ENCODE data around the gene RBM23. TPM values are rescaled to one million over a fixed set of nuclear protein-coding genes. Genes with fewer than 3 reads are reported as not detected.
A peak's percentile ranks its signal among the peaks of the same experiment; 100 is the strongest.

RBM23 gene
- total RNA-seq, 4 donors from 2014 or later = 81.9 to 633 (median 298) TPM

DNA sequence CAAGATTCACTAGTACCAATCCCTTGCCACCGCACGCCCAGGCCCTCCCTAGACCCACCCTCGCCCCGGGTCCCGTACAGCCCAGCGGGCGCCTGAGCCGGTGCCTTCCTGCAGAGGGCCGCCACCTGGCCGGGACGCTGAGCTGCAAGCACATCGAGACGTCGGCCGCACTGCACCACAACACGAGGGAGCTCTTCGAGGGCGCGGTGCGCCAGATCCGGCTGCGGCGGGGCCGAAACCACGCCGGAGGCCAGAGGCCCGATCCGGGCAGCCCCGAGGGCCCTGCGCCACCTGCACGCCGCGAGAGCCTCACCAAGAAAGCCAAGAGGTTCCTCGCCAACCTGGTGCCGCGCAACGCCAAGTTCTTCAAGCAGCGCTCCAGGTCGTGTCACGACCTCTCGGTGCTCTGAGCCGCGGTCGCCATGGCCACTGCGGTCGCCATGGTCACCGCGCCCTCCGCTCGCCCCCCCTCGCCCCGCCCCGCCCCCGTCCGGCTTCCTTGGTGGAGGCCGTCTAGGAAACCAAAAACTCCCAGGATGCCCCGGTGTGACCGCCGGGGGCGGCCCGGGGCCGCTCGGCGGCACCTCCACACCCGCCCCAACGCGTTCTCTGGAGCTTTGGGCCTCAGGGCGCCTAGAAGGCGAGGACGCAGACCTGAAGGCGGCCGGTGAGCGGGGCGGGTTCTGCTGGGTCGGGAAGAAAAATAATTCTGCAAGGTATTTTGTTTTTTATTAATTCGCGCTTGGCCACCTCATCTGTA, 32.3 kb downstream of the RBM23 start:
- TF ChIP-seq EP300 (IDR thresholded peaks at IDR 0.05) = no peak
- TF ChIP-seq, protein P1, sequence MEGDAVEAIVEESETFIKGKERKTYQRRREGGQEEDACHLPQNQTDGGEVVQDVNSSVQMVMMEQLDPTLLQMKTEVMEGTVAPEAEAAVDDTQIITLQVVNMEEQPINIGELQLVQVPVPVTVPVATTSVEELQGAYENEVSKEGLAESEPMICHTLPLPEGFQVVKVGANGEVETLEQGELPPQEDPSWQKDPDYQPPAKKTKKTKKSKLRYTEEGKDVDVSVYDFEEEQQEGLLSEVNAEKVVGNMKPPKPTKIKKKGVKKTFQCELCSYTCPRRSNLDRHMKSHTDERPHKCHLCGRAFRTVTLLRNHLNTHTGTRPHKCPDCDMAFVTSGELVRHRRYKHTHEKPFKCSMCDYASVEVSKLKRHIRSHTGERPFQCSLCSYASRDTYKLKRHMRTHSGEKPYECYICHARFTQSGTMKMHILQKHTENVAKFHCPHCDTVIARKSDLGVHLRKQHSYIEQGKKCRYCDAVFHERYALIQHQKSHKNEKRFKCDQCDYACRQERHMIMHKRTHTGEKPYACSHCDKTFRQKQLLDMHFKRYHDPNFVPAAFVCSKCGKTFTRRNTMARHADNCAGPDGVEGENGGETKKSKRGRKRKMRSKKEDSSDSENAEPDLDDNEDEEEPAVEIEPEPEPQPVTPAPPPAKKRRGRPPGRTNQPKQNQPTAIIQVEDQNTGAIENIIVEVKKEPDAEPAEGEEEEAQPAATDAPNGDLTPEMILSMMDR (IDR thresholded peaks at IDR 0.05) = peak in 2 of 5 experiments; percentile 5 to 9
- TF ChIP-seq POLR2A (IDR thresholded peaks at IDR 0.05) = no peak
- H3K27ac ChIP-seq = peak overlapping the region in 3 of 4 donors; percentile 32 to 76 (median 67)

DNA sequence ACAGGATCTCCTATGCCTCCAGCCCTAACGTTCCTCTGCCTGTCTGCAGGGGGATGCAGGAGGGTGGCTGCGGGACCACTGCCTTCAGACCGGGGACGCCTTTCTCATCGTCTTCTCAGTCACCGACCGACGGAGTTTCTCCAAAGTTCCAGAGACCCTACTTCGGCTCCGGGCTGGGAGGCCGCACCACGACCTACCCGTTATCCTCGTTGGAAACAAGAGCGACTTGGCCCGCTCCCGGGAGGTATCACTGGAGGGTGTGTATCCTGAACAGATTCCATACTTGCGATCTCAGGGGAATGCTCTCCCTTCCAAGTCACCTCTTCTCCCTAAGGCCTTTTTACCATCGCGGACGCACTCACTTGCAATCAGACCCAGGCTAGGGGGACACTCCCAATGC, 33.0 kb downstream of the RBM23 start:
- peak overlapping the region in 1 of 4 donors; percentile 65 for H3K4me3 ChIP-seq
- H3K4me1 ChIP-seq = peaks cover 0 to 47% (median 19%) of the 10 kb centered on the region in 4 donors
- no peaks in the 10 kb centered on the region for H3K9me3 ChIP-seq
- TF ChIP-seq POLR2A (IDR thresholded peaks at IDR 0.05) = no peak
- TF ChIP-seq, protein P1 (IDR thresholded peaks at IDR 0.05) = no peak
- TF ChIP-seq EP300 (IDR thresholded peaks at IDR 0.05) = no peak
- DNase-seq (ENCODE audit: low spot score in 2 of 2) = no peak
- H3K27me3 ChIP-seq = no peaks in the 10 kb centered on the region
- H3K36me3 ChIP-seq = no peaks in the 10 kb centered on the region
- 92 to 93% methylated on average over 21 of the region's 21 CpGs for WGBS, 2 donors
- peak overlapping the region in 1 of 4 donors; percentile 67 for H3K27ac ChIP-seq

More for the DNA sequence above, 32.3 kb downstream of the RBM23 start:
- DNase-seq (ENCODE audit: low spot score in 2 of 2) = peak; percentile 29 to 51
- Histone ChIP-seq H3K9me3 (no peaks in the 10 kb centered on the region), H3K36me3 (no peaks in the 10 kb centered on the region), H3K27me3 (no peaks in the 10 kb centered on the region), H3K4me1 (peaks cover 0 to 46% (median 19%) of the 10 kb centered on the region in 4 donors), H3K4me3 (peak overlapping the region; percentile 39 to 65 (median 52))
- WGBS, 2 donors = 5 to 9% methylated on average over 36 to 62 of the region's 77 CpGs

DNA sequence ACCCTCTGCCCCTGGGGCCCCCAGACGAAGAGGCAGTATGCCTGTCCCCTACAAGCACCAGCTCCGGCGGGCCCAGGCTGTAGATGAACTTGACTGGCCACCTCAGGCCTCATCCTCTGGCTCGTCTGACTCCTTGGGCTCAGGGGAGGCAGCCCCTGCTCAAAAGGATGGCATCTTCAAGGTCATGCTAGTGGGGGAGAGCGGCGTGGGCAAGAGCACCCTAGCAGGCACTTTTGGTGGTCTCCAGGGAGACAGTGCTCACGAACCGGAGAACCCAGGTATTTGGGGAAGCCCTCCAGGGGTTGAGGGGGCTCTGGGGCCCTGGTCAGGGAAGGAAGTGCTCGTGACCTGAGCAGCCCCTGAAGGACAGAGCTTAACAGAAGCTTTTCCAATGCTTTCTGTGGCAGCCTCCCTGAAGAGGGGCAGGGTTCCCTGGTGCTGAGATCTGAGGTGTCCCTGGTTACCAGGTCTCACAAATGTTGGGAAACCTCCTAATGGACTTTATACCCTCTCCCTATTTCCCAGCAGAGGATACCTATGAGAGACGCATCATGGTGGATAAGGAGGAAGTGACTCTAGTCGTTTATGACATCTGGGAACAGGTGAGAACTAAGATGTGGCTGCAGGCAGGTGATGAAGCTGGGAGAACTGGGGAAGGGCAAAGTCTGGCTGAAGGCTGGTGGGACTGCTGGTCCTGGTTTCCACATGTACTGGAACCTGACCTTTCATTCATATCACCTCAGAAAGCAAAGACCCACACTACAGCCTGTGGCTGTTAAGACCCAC, 34.0 kb downstream of the RBM23 start:
- no peak overlapping the region for H3K4me3 ChIP-seq
- H3K4me1 ChIP-seq = peaks cover 0 to 47% (median 19%) of the 10 kb centered on the region in 4 donors
- no peak overlapping the region for H3K27ac ChIP-seq
- WGBS, 2 donors = 87 to 96% methylated on average over 11 of the region's 11 CpGs
- H3K36me3 ChIP-seq = peaks cover 0 to 2% (median 0%) of the 10 kb centered on the region in 3 donors
- TF ChIP-seq POLR2A (IDR thresholded peaks at IDR 0.05) = no peak
- TF ChIP-seq, protein P1 (IDR thresholded peaks at IDR 0.05) = no peak
- TF ChIP-seq EP300 (IDR thresholded peaks at IDR 0.05) = no peak
- no peak for DNase-seq (ENCODE audit: low spot score in 2 of 2)
- H3K27me3 ChIP-seq = no peaks in the 10 kb centered on the region
- H3K9me3 ChIP-seq = no peaks in the 10 kb centered on the region

DNA sequence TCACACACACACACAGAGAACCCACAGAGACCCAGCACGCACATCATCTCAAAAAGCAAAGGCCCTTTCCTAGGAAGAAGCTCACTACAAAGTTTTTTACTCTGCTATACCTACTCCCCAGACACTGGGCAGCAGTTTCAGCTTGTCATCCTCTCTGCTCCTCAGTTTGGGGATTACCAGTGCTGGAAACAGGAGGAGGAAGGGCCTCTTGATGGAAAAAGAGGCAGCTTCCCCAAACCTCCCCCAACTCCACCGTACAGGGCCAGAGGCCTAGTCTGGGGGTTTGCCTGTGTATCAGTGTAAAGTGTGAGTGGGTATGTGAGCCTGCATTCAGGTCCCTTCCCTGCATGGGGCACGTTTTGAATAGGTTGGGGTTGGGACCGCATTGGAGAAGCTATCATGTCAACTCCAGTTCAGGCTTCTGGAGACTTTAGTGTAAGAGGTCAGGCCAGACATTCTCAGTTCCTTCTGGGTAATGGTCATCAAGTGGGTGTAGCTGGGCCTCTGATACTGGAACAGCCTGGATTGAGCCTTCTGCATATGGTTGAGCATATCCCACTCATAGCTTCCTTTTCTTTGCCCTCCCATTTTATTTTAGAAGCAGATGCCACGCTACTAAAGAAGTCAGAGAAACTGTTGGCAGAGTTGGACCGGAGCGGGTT, 34.7 kb downstream of the RBM23 start:
- Histone ChIP-seq H3K4me3 (no peak overlapping the region), H3K27ac (no peak overlapping the region), H3K9me3 (no peaks in the 10 kb centered on the region), H3K36me3 (peaks cover 0 to 10% (median 0%) of the 10 kb centered on the region in 3 donors), H3K4me1 (peaks cover 0 to 47% (median 19%) of the 10 kb centered on the region in 4 donors), H3K27me3 (no peaks in the 10 kb centered on the region)
- TF ChIP-seq POLR2A (IDR thresholded peaks at IDR 0.05) = no peak
- TF ChIP-seq EP300 (IDR thresholded peaks at IDR 0.05) = no peak
- TF ChIP-seq, protein P1 (IDR thresholded peaks at IDR 0.05) = no peak
- DNase-seq (ENCODE audit: low spot score in 2 of 2) = no peak
- WGBS, 2 donors = 76 to 77% methylated on average over 7 of the region's 7 CpGs
